PC-9 (cell line): Measurements from ENCODE around the gene ZNF804A. TPM values are rescaled to one million over a fixed set of nuclear protein-coding genes. Genes with fewer than 3 reads are reported as not detected.

Experiments
- BruUV-seq: library from RNA; stranded (reverse); fragments of 400-500 nt; replicated peaks from 2 replicates; lab custom pipeline; 2021; lab: Mats Ljungman, UMichigan
- CTCF ChIA-PET: fragments of 300-600 bp; sonication (Branson Sonifier 250); formaldehyde crosslinking; loops from one replicate; lab custom pipeline; 2022; ENCODE audit warnings: antibody characterized with exemption; lab: Charles Lee
- POLR2A ChIA-PET: fragments of 300-600 bp; sonication (Branson Sonifier 250); formaldehyde crosslinking; loops from one replicate; lab custom pipeline; 2022; ENCODE audit warnings: antibody characterized with exemption; ENCODE audit not compliant: unreplicated experiment; lab: Charles Lee
- DNase-seq, 2 experiments: peaks; one replicate each; pipeline versions ENCODE4 v3.0.0 to v3.0.0-alpha.2; 2015 to 2022; ENCODE audit warnings: mixed read lengths in 1 of 2
- H2AFZ ChIP-seq: fragments of 200-600 bp; sonication (generic); 2 replicates; pipeline ENCODE4 v1.8.1; 2017; ENCODE audit warnings: antibody characterized with exemption
- H3F3A ChIP-seq: fragments of 200-600 bp; sonication (generic); 2 replicates; pipeline ENCODE4 v1.8.1; 2017; ENCODE audit warnings: antibody characterized with exemption, mild to moderate bottlenecking, low read depth; ENCODE audit not compliant: insufficient read depth
- H3K27ac ChIP-seq: fragments of 200-600 bp; sonication (generic); 2 replicates; pipeline ENCODE4 v1.6.1; 2016; ENCODE audit warnings: mixed run types
- H3K27me3 ChIP-seq: fragments of 200-600 bp; sonication (generic); 2 replicates; pipeline ENCODE4 v1.6.1; 2016; ENCODE audit warnings: low read depth, mixed run types; ENCODE audit not compliant: insufficient read depth
- H3K36me3 ChIP-seq: fragments of 200-600 bp; sonication (generic); 2 replicates; pipeline ENCODE4 v1.6.1; 2016; ENCODE audit warnings: low read depth, mixed run types
- H3K4me1 ChIP-seq: fragments of 200-600 bp; sonication (generic); replicated peaks from 2 replicates; pipeline ENCODE4 v1.6.1; 2016; ENCODE audit warnings: mixed run types; ENCODE audit not compliant: insufficient read depth
- H3K4me2 ChIP-seq: fragments of 200-600 bp; sonication (generic); 2 replicates; pipeline ENCODE4 v1.6.1; 2017; ENCODE audit warnings: mixed run types
- H3K4me3 ChIP-seq: fragments of 200-600 bp; sonication (generic); 2 replicates; pipeline ENCODE4 v1.6.1; 2016; ENCODE audit warnings: mixed run types
- H3K79me2 ChIP-seq: fragments of 200-600 bp; sonication (generic); 2 replicates; pipeline ENCODE4 v1.6.1; 2017; ENCODE audit warnings: low read depth, mixed run types
- H3K9me2 ChIP-seq: fragments of 200-600 bp; sonication (generic); 2 replicates; pipeline ENCODE4 v1.8.1; 2017; ENCODE audit warnings: mild to moderate bottlenecking; ENCODE audit not compliant: insufficient read depth
- H3K9me3 ChIP-seq: fragments of 200-600 bp; sonication (generic); 2 replicates; pipeline ENCODE4 v1.8.1; 2016; ENCODE audit warnings: low read depth; ENCODE audit not compliant: insufficient read depth
- H4K20me1 ChIP-seq: fragments of 200-600 bp; sonication (generic); 2 replicates; pipeline ENCODE4 v1.8.1; 2017; ENCODE audit not compliant: insufficient read depth
- CTCF ChIP-seq: fragments of 200-600 bp; sonication (generic); conservative IDR thresholded peaks from 2 replicates; pipeline ENCODE4 v1.6.1; 2017; ENCODE audit warnings: mixed run types, antibody characterized with exemption, mild to moderate bottlenecking, moderate library complexity
- EZH2 ChIP-seq: fragments of 200-600 bp; sonication (generic); IDR thresholded peaks from 2 replicates; pipeline ENCODE4 v1.8.0; 2017; ENCODE audit warnings: antibody characterized with exemption, low read depth
- intact Hi-C: fragments of 100-400 bp; cut with micrococcal nuclease; formaldehyde crosslinking; loops from one replicate; pipeline ENCODE4 v1.10.0; 2022; ENCODE audit not compliant: unreplicated experiment
- total RNA-seq: library from RNA; stranded (reverse); gene quantifications from 2 replicates; pipeline ENCODE4 v1.2.3, GENCODE V29; 2021

The ZNF804A gene
- total RNA-seq, 1 experiment from 2014 or later: not detected

DNA sequence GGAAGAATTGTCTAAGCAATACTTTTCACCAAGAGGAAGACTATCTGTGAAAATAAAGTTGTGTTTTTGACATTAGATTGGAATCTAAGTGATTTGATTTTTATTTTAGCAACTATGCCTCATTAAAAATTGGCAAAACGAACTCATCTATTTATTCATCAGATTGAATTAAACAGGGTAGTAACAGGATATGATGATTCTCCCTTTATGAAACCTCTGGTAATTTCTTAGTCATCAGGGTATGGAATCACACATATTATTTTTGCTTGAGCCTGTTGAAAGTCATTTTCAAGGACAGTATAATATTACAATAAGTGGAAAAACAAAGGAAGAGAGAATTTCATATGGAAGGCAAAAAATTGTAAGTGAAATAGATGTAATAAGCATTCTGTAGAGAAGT, 22.0 kb downstream of the ZNF804A start:
- intact Hi-C loops: no loop called here
- POLR2A ChIA-PET: no interaction called here

GRCh38 chr2:184624311-184624710, 26.0 kb downstream of the ZNF804A start:
- H3K36me3 ChIP-seq: no peaks in the 10 kb centered on the region
- no TSS peak for BruUV-seq
- no peaks in the 10 kb centered on the region for H3K9me2 ChIP-seq
- TF ChIP-seq CTCF (no peak), EZH2 (no peak)
- H3K27ac ChIP-seq: no peak overlapping the region
- CTCF ChIA-PET: no interaction called here
- no peaks in the 10 kb centered on the region for H4K20me1 ChIP-seq
- no peak overlapping the region for H3K4me3 ChIP-seq
- H2AFZ ChIP-seq: no peak overlapping the region
- H3K4me2 ChIP-seq: no peak overlapping the region
- no peak for DNase-seq
- POLR2A ChIA-PET: no interaction called here
- H3K4me1 ChIP-seq: no peaks in the 10 kb centered on the region
- no peaks in the 10 kb centered on the region for H3F3A ChIP-seq
- H3K27me3 ChIP-seq: no peaks in the 10 kb centered on the region
- intact Hi-C loops: no loop called here
- no peaks in the 10 kb centered on the region for H3K9me3 ChIP-seq
- no peaks in the 10 kb centered on the region for H3K79me2 ChIP-seq

More for the DNA sequence above, 22.0 kb downstream of the ZNF804A start:
- no peak overlapping the region for H3K4me3 ChIP-seq
- no peaks in the 10 kb centered on the region for H4K20me1 ChIP-seq
- no peaks in the 10 kb centered on the region for H3K9me2 ChIP-seq
- H3K4me2 ChIP-seq: no peak overlapping the region
- no TSS peak for BruUV-seq
- no peak for DNase-seq
- no peaks in the 10 kb centered on the region for H3K9me3 ChIP-seq
- H3K27ac ChIP-seq: no peak overlapping the region
- no peaks in the 10 kb centered on the region for H3K4me1 ChIP-seq
- no peak for TF ChIP-seq EZH2
- no peak for TF ChIP-seq CTCF
- H3K27me3 ChIP-seq: no peaks in the 10 kb centered on the region
- H3K36me3 ChIP-seq: no peaks in the 10 kb centered on the region
- no peaks in the 10 kb centered on the region for H3K79me2 ChIP-seq
- H3F3A ChIP-seq: no peaks in the 10 kb centered on the region
- no peak overlapping the region for H2AFZ ChIP-seq
- CTCF ChIA-PET: no interaction called here

DNA sequence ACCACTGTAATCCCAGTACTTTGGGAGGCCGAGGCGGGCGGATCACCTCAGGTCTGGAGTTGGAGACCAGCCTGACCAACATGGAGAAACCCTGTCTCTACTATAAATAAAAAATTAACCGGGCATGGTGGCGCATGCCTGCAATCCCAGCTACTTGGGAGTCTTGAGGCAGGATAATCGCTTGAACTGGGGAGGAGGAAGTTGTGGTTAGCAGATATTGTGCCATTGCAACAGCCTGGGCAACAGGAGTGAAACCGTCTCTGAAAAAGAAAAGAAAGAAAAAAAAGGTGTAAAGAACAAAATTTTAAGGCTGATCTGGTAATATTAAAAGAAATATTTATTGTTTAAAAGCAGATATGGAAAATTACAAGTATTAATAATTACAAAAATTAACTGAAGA, 29.7 kb downstream of the ZNF804A start:
- H3K4me2 ChIP-seq: no peak overlapping the region
- H3K27me3 ChIP-seq: no peaks in the 10 kb centered on the region
- H3F3A ChIP-seq: no peaks in the 10 kb centered on the region
- intact Hi-C loops: no loop called here
- no peak overlapping the region for H3K4me3 ChIP-seq
- H3K4me1 ChIP-seq: no peaks in the 10 kb centered on the region
- H3K9me2 ChIP-seq: no peaks in the 10 kb centered on the region
- DNase-seq: no peak
- H3K79me2 ChIP-seq: no peaks in the 10 kb centered on the region
- no peak overlapping the region for H2AFZ ChIP-seq
- BruUV-seq: no TSS peak
- TF ChIP-seq EZH2 (no peak), CTCF (no peak)
- H4K20me1 ChIP-seq: no peaks in the 10 kb centered on the region
- ChIA-PET POLR2A (no interaction called here), CTCF (no interaction called here)
- no peak overlapping the region for H3K27ac ChIP-seq
- no peaks in the 10 kb centered on the region for H3K9me3 ChIP-seq
- no peaks in the 10 kb centered on the region for H3K36me3 ChIP-seq
